ENCODE data around the gene DGKZ.
A peak's percentile ranks its signal among the peaks of the same experiment; 100 is the strongest.
"Not testable (repeated sequence)": the region's sequence is repeated elsewhere in the genome, so short reads cannot be mapped to it uniquely, and the experiment has no call there.

The DGKZ gene

GRCh38 chr11:46369458-46370152 is 22.3 kb downstream of the DGKZ start:
- no peak overlapping the region for H3K4me3 ChIP-seq (ENCODE audit: low read depth, low read length)
- TF ChIP-seq CTCF (IDR thresholded peaks at IDR 0.05; ENCODE audit: low read depth, low read length, missing control alignments) = peak; percentile 98
- in situ Hi-C loops (cut with HindIII; ENCODE audit: low sequenced_read_pairs) = no loop called here
- peak; percentile 49 for DNase-seq (ENCODE audit: low read depth)

GRCh38 chr11:46370253-46370652 is 23.0 kb downstream of the DGKZ start:
- DNase-seq (ENCODE audit: low read depth) = peak; percentile 36
- H3K4me3 ChIP-seq (ENCODE audit: low read depth, low read length) = no peak overlapping the region
- no peak for TF ChIP-seq CTCF (IDR thresholded peaks at IDR 0.05; ENCODE audit: low read depth, low read length, missing control alignments)
- in situ Hi-C loops (cut with HindIII; ENCODE audit: low sequenced_read_pairs) = no loop called here

GRCh38 chr11:46371262-46371661 is 24.0 kb downstream of the DGKZ start:
- H3K4me3 ChIP-seq (ENCODE audit: low read depth, low read length); in situ Hi-C loops (cut with HindIII; ENCODE audit: low sequenced_read_pairs); DNase-seq (ENCODE audit: low read depth): not testable (repeated sequence)

GRCh38 chr11:46372086-46372485 is 24.8 kb downstream of the DGKZ start:
- no peak overlapping the region for H3K4me3 ChIP-seq (ENCODE audit: low read depth, low read length)
- DNase-seq (ENCODE audit: low read depth) = no peak
- no peak for TF ChIP-seq CTCF (IDR thresholded peaks at IDR 0.05; ENCODE audit: low read depth, low read length, missing control alignments)
- in situ Hi-C loops (cut with HindIII; ENCODE audit: low sequenced_read_pairs) = no loop called here

- H3K4me3 ChIP-seq (ENCODE audit: low read depth, low read length); in situ Hi-C loops (cut with HindIII; ENCODE audit: low sequenced_read_pairs); DNase-seq (ENCODE audit: low read depth): not testable (repeated sequence)
Measured at GRCh38 chr11:46372501-46372900, 25.2 kb downstream of the DGKZ start.

- no peak for TF ChIP-seq CTCF (IDR thresholded peaks at IDR 0.05; ENCODE audit: low read depth, low read length, missing control alignments)
- H3K4me3 ChIP-seq (ENCODE audit: low read depth, low read length) = no peak overlapping the region
- DNase-seq (ENCODE audit: low read depth) = no peak
- in situ Hi-C loops (cut with HindIII; ENCODE audit: low sequenced_read_pairs) = no loop called here
Measured at GRCh38 chr11:46373787-46374740, 26.8 kb downstream of the DGKZ start.

GRCh38 chr11:46374815-46375214 is 27.6 kb downstream of the DGKZ start:
- TF ChIP-seq CTCF (IDR thresholded peaks at IDR 0.05; ENCODE audit: low read depth, low read length, missing control alignments) = no peak
- in situ Hi-C loops (cut with HindIII; ENCODE audit: low sequenced_read_pairs) = loop anchor here (5.0 kb wide), 1 partner anchor 97 kb away; no protein-coding TSS in a partner anchor
- no peak overlapping the region for H3K4me3 ChIP-seq (ENCODE audit: low read depth, low read length)
- DNase-seq (ENCODE audit: low read depth) = no peak
